Upper lobe of right lung (tissue), 1 donor: Measurements from ENCODE around the gene CAPN10. TPM values are rescaled to one million over a fixed set of nuclear protein-coding genes. Genes with fewer than 3 reads are reported as not detected.

Experiments used
- ATAC-seq: fragments of 200-7000 bp; cut with Tn5 transposase; one replicate; pipeline ENCODE4 v1.9.1; 2020; ENCODE audit warnings: mild to moderate bottlenecking, moderate library complexity
- DNase-seq: peaks from one replicate; pipeline ENCODE4 v3.0.0-alpha.2; 2020
- H3K27ac ChIP-seq: fragments of 200-600 bp; one replicate; pipeline ENCODE4 v1.8.0; 2022
- H3K27me3 ChIP-seq: fragments of 200-600 bp; one replicate; pipeline ENCODE4 v1.8.0; 2022; ENCODE audit warnings: mild to moderate bottlenecking
- H3K36me3 ChIP-seq: fragments of 200-600 bp; one replicate; pipeline ENCODE4 v1.8.0; 2022
- H3K4me1 ChIP-seq: fragments of 200-600 bp; one replicate; pipeline ENCODE4 v1.8.0; 2022
- H3K4me3 ChIP-seq: fragments of 200-600 bp; one replicate; pipeline ENCODE4 v1.8.0; 2022; ENCODE audit warnings: mild to moderate bottlenecking
- H3K9me3 ChIP-seq: fragments of 200-600 bp; one replicate; pipeline ENCODE4 v1.8.0; 2022
- intact Hi-C: fragments of 100-400 bp; cut with DNase I; formaldehyde crosslinking; loops from one replicate; pipeline ENCODE4 v1.11.0; 2022
- total RNA-seq: library from RNA; stranded (reverse); fragmentation: NEBNext Ultra II Directional; extraction: Animal tissue kit (Norgen Biotek cat#: 25700); gene quantifications from one replicate; pipeline ENCODE4 v1.2.1, GENCODE V29; 2021
- TF ChIP-seq, protein P1 (sequence below): fragments of 200-600 bp; IDR thresholded peaks from one replicate; pipeline ENCODE4 v1.8.0; 2022; ENCODE audit warnings: antibody characterized with exemption
- donor health status: DM: no; HTN: yes; CAD: no; lungs with severe emphysema.

The CAPN10 gene
- total RNA-seq, 1 donor from 2014 or later: 31.8 TPM

DNA sequence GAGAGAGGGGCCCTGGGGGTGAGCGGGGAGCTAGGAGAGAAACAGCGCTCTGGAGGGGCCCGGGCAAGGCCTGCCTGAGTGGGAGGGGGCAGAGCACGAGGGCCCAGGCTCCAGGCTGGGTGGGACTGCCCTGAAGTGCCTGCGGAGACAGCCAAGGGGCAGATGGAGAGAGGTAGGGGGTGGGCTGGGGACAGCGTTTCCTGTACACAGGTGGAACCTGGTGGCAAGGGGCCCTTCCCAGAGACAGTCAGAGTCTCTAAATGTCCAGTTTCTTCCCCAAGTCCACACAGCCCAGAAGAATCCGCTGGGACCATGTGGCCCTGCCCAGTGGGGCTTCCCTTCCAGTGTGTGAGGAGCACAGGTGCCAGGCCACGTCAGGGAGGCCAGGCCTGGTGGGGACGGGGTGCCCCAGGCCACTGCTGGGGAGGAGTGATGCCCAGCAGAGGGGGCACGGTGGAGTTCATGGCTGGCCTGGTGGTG lies 37.0 kb downstream of the CAPN10 start:
- H3K36me3 ChIP-seq: no peaks in the 10 kb centered on the region
- intact Hi-C loops: no loop called here
- H3K27me3 ChIP-seq: no peaks in the 10 kb centered on the region
- H3K9me3 ChIP-seq: no peaks in the 10 kb centered on the region
- H3K4me3 ChIP-seq: no peak overlapping the region
- no peak overlapping the region for H3K27ac ChIP-seq
- ATAC-seq (no peak), DNase-seq (peak; percentile 57)
- TF ChIP-seq, protein P1, sequence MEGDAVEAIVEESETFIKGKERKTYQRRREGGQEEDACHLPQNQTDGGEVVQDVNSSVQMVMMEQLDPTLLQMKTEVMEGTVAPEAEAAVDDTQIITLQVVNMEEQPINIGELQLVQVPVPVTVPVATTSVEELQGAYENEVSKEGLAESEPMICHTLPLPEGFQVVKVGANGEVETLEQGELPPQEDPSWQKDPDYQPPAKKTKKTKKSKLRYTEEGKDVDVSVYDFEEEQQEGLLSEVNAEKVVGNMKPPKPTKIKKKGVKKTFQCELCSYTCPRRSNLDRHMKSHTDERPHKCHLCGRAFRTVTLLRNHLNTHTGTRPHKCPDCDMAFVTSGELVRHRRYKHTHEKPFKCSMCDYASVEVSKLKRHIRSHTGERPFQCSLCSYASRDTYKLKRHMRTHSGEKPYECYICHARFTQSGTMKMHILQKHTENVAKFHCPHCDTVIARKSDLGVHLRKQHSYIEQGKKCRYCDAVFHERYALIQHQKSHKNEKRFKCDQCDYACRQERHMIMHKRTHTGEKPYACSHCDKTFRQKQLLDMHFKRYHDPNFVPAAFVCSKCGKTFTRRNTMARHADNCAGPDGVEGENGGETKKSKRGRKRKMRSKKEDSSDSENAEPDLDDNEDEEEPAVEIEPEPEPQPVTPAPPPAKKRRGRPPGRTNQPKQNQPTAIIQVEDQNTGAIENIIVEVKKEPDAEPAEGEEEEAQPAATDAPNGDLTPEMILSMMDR: no peak
- peaks cover 9% of the 10 kb centered on the region for H3K4me1 ChIP-seq

DNA sequence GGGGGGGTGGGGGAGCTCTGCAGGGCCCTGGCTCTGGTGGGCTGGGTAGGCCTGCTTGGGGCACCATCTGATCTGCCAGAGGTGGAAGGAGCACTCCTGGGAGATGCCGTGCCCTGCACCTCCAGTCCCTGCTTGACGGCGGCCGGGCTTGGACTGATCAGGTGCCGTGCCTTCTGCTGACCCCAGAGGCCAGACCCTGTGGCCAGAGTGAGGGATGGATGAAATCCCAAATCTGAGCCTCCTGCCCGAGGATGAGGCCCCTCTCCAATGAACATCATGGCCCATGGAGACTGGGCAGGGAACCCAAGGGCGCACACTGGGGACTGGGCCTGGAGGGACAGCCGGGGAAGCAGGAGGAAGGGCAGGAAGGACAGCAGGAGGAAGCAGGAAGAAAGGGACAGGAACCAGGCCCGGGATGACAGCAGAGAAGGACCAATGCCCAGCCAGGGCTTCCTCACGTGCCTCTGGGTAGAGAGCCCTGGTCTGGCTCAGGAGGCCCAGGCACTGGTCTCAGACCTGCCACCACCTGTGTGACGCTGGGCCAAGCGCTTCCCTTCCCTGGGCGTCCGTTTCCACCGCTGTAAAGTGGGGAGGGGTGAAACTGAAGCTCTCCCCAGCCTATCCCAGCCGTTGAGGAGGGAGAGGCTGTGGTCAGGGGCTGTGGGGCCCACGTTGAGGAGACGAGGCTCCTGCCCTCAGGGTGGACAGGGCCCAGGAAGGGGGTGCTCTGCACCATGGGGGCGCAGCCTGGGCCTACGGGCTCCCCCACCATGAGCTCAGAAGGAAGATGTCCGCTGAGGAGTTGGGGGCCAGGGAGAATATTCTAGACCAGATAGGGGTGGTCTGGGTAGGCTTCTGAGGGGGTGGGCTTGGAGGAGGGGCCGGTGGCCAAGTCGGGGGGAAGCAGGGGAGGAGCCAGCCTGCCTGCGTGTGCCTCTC lies 37.7 kb downstream of the CAPN10 start:
- Histone ChIP-seq H3K36me3 (no peaks in the 10 kb centered on the region), H3K27me3 (no peaks in the 10 kb centered on the region), H3K9me3 (no peaks in the 10 kb centered on the region), H3K4me3 (no peak overlapping the region), H3K4me1 (peaks cover 7% of the 10 kb centered on the region), H3K27ac (no peak overlapping the region)
- intact Hi-C loops: no loop called here
- ATAC-seq (no peak), DNase-seq (peak; percentile 63)
- TF ChIP-seq, protein P1: no peak

DNA sequence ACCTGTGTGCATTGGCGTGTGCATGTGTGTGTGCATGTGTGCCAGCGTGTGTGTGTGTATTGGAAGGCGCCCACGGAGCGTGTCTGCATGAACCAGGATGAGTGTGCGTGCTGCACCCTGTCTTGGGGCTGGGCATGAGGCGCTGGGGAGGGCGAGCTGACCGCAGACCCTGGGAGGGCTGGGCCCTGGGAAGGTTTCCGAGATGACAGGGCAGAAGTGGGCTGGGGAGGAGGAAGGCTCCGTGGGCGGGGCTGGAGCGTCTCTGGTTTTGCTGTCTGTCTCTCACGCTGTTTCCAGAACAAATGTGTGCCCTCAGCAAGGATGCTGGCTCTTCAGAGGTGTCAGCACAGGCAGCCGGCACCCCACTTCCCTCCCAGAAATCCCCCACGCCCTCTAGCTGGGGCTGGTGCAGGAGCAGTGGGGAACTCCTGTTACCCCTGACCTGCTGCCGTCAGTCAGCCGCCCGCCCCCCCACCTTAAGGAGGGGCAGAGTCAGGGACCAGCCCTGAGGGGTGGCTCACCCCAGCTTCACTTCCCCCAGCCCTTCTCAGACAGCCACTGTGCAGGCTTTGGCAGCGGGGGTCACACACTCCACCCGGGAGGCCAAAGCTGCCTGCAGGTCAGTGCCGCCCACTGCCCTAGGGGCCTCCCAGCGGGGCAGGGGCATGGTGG lies 38.6 kb downstream of the CAPN10 start, which contains the start of gene GPR35:
GPR35 (plus strand) TSS at position 531 of the 672 bp plus-strand sequence. CDS start 4,473 bp downstream, outside the sequence.
- ATAC-seq (peak; percentile 74), DNase-seq (peak; percentile 80)
- intact Hi-C loops: no loop called here
- Histone ChIP-seq H3K27ac (peak within 1 kb of the TSS; percentile 42), H3K4me1 (peaks cover 3% of the 10 kb centered on the region), H3K9me3 (no peaks in the 10 kb centered on the region), H3K36me3 (no peaks in the 10 kb centered on the region), H3K4me3 (no peak within 1 kb of the TSS), H3K27me3 (no peaks in the 10 kb centered on the region)
- TF ChIP-seq, protein P1: no peak

DNA sequence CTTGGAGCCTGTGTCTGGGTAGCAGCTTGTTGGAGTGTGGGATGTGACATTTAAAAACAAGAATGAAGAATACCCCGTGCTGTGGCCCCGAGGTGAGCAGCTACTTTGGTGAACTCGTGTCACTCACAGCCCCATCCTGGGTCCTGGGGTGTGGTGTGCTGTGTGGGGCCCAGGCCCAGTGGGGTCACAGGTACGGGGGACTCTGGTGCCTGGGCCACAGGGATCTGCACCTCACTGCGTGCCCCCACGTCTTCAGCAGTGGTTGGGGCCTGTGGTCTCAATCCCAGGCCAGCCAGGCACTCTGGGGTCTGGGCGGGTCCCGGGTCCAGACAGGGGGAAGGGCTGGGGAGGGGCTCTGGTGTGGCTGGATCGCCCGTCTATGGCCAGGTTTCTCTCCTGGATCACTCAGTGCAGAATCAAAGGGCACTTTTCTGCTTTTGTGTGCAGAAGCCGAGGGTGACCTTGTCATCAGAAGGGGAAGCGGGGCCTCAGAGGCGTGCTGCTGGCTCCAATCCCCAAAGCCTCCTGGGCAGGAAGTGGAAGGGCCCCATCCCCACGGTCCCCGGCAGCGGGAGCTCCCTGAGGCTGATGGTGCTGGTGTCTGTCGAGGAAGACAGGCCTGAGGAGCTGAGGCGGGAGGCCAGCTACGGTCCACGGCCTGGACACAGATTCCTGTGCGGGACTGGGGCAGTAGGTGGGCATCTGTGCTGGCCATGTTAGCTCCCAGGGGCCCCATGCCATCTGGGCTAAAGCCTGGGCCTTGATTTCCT lies 40.2 kb downstream of the CAPN10 start:
- intact Hi-C loops: no loop called here
- Histone ChIP-seq H3K4me3 (no peak overlapping the region), H3K27me3 (no peaks in the 10 kb centered on the region), H3K4me1 (no peaks in the 10 kb centered on the region), H3K9me3 (no peaks in the 10 kb centered on the region), H3K36me3 (no peaks in the 10 kb centered on the region), H3K27ac (peak overlapping the region; percentile 55)
- TF ChIP-seq, protein P1: no peak
- ATAC-seq: peak; percentile 52
- peak; percentile 72 for DNase-seq

DNA sequence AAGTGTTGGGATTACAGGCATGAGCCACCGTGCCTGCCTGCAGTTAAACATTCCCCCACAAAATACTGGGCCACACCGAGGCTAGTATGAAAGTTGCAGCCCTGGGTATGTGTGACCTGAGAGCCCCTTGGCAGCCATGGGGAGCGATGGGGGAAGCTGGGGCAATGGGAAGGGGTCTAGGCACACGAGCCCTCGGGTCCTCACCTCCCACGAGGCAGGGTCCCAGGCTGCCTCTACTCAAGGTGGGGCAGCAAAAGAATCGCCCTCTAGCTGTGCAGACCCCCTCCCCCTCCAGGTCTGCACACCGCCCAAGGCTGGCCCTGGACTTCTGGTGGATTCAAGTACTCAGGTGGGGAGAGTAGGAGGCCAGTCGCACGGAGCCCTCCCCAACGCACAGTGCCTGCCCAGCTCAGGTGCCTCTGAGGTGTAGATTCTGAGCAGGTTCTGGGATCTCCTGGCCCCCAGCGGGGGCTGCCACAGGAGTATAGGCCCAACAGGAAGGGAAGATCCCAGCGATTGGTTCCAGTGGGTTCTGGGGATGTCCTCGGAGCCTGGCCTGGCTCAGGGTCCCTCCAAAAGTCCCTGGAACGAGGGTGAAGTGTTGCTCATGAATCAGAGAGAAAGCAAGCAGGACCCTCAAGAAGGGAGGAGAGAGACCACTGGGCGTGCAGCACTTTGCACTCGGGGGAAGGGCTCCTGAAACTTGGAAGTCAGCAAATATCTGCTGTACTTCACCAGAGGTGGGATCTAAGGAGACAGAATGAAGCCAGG lies 41.4 kb downstream of the CAPN10 start:
- Histone ChIP-seq H3K36me3 (no peaks in the 10 kb centered on the region), H3K27ac (no peak overlapping the region), H3K27me3 (no peaks in the 10 kb centered on the region), H3K9me3 (no peaks in the 10 kb centered on the region), H3K4me1 (no peaks in the 10 kb centered on the region), H3K4me3 (no peak overlapping the region)
- DNase-seq (peak; percentile 52), ATAC-seq (no peak)
- TF ChIP-seq, protein P1: no peak
- intact Hi-C loops: no loop called here
